Stimulated activated CD4-positive, alpha-beta T cell treated with anti-CD3 and anti-CD28 coated beads, Interleukin-15, amount 100 ng/mL, for 24 hours (primary cell): Measurements from ENCODE around the gene CFL1.

Source experiments
- DNase-seq: peaks from one replicate; pipeline ENCODE4 v3.0.0-alpha.2; 2020

Gene CFL1

GRCh38 chr11:65829459-65829858, 28.5 kb downstream of the CFL1 start:
- DNase-seq: no peak

DNA sequence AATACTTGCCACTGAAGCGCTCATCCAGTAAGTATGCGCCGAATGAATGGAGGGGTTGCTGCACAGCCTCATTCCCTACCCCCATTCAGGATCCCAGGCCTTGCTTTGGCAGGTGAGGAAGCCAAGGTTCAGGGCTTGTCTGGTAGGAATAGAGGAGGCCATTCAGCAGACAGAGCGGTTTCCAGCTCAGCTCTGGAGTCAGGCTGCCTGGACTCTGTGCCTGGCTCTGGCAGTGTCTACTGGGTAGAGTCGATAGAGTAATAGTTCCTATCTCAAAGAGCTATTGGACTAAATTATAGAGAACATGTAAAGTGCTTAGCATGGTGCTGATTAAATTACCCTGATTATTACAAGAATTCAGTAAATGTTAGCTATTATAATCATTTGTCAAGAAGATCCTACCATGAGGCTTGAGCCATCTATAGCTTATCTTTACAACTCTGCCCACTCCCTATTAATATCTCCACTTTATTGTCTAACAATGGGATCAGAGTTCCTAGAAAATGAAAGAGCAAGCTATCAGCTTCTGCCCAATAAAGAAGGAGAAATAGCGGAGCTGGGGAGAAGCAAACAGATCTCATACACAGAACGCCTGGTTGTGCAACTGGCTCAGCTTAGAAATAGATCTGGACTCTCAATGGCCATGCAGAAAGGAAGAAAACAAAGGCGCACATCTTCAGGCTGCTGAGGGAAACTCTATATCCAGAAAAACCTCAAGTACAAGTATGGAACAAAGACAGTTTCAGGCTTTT, 30.8 kb downstream of the CFL1 start:
- DNase-seq: no peak

DNA sequence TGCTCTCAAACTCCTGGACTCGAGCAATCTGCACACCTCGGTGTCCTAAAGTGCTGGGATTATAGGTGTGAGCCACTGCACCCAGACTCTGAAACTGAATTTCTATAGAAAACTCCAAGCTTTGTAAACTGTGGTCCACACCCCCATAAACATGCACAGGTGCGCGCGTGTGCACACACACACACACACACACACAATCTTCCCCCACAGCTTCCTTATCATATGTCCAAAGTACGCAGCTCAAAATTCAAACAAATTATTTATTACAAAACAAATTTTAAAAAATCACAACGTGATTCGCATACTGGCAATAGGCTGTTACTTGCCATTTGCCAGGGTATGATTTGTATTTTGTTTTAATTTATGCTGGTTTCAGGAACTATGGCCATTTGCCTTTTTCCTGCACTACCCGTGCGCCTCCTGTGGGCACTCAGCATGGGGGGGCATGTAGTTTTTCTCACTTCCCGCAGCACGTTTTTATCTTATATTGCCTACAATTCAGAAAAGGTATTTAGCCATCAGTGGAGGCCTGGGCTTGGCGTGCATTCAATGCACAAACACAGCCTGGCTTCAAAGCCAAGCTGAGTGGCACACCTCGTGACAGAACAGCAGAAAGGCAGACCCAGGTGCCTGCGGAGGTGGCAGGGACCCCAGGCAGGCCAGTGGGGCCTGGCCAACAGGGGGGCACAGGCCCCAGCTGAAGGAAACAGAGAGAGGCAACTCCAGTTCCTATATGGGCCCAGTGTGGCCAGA, 35.0 kb downstream of the CFL1 start:
- DNase-seq: no peak

- DNase-seq: no peak
Observed at GRCh38 chr11:65821107-65821506, 36.9 kb downstream of the CFL1 start.

DNA sequence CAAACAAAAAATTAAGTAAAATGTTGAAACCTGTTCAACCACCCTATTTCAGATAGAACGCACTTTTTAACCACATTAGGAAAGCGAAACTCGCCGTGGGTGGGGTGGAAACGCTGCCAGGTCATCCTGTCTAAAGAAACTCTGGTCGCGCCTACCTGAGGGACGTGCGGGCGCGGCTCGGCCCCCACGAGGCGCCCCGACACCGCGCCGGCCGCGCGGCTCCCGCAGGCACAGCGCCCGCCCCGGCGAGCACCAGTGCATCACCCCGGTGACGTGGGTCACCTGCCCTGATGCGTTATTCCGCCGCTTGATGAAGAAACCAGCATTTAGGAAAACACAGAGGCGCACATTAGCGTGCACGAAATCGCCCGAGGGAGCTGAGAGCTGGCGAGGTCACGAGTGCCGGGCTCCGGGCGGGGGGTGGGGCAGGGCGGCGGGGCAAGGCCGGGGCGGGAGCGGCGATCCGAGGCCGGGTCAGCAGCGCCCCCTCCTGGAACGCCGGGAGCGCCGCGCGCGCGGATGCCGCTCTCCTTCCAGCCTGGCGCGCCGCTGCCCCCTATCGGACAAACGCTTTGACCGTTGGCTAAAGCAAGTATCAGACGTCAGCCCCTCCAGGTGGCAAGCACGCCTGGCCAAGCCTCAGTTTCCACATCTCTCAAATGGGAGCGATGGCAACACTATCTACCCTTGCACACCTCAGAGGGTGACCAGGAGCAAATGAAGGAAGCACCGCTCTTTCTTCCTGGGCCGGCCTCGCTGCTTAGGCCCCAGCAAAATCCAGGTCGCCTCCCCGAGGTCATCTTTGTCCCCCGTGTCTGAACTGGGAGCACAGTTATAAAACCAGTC, 39.9 kb downstream of the CFL1 start:
- peak; percentile 96 for DNase-seq

GRCh38 chr11:65817312-65817834, 40.6 kb downstream of the CFL1 start:
- no peak for DNase-seq

DNA sequence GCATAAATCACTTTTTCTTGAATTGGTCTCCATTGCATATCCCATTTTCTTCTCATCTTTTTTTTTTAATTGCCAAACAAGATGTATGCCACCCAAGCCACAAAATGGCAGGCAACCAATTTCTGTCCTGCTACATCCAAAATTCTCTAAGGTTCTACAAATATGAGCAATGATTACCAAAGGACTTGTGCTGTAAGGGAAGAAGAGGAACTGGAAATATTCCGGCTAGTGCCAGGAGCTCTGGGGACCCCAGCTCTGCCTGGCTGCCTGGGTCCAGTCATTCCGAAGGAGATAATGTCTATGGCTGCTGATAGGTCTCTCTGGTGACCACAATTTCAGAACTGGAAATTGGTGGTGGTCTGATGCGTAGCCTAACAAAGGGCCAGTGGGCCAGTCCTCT, 41.3 kb downstream of the CFL1 start:
- DNase-seq: no peak

- no peak for DNase-seq
Observed at GRCh38 chr11:65814986-65815565, 42.9 kb downstream of the CFL1 start.

- DNase-seq: no peak
Observed at GRCh38 chr11:65814131-65814985, 43.6 kb downstream of the CFL1 start.

- DNase-seq: no peak
Observed at GRCh38 chr11:65811764-65812475, 46.1 kb downstream of the CFL1 start.

GRCh38 chr11:65810046-65810868, 47.7 kb downstream of the CFL1 start:
- DNase-seq: no peak

DNA sequence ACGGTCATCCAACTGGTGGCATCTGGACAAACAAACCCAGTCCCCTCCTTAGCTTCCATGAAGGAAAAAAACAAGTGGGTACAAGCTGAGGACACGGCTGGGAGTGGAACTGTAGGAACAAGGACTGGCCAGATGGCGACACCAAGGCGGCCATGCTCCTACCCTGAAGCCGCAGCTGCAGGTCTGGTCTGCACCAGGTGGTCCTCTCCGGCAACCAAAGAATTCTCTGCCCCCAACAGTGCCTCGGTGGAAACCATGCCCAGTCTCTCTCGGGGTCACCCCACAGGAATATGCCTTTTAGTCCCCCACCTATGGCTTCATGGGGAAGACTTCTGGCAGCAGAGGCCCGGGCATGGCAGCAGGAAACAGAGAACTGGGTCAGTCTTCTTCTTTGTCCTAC, 48.5 kb downstream of the CFL1 start:
- no peak for DNase-seq

DNA sequence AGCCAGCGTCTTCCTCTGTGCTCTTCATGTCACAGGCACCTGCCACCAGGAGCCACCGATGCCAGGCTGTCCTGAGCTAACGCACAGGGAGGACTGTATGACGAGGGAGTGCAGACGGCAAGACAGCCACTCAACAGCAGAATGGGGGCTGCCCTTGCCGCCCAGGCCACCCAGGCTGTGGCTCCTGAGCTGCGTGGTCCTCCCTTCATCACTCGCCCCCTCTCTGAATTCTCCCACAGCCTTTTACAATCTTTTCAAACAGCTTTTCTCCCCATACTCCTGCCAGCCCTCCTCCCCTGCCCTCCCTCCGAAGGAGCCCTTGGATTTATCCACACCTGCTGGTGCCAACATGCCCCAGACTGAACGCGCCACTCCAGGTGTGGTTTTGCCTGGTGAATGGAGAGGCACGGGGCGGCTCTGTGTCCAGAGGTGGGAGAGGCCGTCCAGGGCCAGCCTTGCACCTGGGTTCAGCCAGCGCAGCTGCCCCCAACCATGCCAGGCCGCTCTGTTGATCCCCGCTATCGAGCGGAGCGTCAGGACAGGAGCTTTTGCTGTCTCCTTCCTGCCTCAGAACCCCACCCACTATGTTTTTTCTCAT, 49.1 kb downstream of the CFL1 start:
- no peak for DNase-seq

DNA sequence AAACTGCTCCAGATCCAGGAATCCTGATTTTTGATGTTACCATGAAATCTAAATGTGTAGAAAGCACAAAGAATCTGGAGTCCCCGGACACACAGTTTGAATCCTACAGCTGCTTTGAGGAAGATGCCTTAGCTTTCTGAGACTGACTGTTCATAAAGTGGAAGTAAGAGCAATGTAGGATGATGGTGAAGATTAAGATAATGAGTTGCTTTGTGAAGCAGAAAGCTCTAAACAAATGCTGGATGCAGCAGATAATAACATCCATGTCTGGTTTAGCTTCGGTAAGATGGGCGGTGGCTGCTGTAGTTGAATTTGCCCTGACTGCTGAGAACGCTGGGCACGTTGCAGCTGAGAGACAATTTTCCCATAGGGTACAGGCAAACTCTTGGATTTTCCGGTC, 51.0 kb downstream of the CFL1 start:
- DNase-seq: no peak
